ENCODE data around the gene ANKAR.
A peak's percentile ranks its signal among the peaks of the same experiment; 100 is the strongest.
"Not testable (repeated sequence)": the region's sequence is repeated elsewhere in the genome, so short reads cannot be mapped to it uniquely, and the experiment has no call there.

ANKAR gene, protein sequence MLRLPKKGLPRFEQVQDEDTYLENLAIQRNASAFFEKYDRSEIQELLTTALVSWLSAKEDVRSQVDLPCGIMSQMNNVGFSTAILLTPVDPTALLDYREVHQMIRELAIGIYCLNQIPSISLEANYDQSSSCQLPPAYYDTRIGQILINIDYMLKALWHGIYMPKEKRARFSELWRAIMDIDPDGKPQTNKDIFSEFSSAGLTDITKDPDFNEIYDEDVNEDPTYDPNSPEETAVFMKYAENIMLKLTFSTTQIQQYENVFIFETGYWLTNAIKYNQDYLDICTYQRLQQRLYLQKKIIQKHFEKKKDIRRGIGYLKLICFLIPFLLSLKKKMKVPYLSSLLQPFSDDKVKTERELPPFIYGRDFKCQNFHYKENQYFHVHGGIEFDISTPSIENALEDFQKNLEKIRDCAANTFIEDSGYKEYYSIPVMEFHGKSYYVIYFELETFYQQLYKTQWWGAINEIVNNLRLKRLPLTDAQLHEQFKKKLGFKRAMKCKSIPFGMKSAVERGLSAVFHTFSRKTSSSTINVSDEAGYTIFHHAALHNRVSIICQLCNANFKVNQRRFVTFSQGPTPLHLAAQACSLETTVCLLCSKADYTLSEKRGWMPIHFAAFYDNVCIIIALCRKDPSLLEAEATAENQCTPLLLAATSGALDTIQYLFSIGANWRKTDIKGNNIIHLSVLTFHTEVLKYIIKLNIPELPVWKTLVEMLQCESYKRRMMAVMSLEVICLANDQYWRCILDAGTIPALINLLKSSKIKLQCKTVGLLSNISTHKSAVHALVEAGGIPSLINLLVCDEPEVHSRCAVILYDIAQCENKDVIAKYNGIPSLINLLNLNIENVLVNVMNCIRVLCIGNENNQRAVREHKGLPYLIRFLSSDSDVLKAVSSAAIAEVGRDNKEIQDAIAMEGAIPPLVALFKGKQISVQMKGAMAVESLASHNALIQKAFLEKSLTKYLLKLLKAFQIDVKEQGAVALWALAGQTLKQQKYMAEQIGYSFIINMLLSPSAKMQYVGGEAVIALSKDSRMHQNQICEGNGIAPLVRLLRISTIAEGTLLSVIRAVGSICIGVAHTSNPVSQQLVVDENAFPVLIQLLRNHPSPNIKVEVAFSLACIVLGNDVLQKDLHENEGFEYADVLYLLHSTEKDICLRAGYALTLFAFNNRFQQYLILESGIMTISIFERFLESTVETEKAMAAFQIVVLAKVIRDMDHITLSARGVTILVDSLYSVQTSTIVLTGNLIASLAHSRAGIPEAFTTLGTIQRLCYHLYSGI (N-terminal part only)

DNA sequence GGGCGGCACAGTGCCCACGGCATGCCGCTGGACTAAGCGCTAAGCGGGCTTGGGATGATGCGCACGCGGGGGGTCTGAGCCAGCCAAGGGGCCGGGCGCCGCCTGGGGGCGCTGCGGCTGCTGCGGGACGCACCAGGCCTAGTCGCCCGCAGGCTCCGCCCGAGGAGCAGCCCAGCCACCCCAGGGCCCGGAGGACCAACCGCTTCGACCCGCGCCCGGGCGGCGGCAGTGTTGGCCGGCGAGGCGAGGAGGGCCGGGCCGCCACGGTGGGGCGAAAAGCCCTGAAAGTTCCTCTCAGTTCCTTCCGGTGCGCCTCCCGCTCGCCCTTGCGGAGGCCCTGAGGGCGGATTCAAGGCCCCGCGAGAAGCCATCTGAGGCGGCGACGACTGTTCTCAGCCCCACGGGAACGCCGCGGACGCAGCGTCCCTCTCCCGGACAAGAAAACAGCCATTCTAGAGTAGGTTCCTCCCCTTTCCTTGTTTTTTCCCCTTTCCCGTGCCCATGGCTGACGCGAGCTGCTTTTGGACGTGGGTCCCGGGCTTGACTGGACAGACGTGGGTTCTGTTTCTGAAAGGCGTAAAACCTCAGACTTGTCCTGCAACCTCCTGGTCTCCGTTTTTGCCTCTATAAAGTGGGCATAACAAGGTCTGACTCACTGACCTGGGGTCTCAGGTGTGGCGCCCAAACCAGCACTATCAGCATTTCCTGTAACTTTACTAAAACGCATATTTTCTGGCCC, at the start of gene ANKAR:
Gene ANKAR (plus strand): TSS at position 297 of the 739 bp plus-strand sequence. CDS start 1,821 bp downstream, outside the sequence.
- DNase-seq (ENCODE audit: low read depth, low spot score): peak; percentile 45

DNA sequence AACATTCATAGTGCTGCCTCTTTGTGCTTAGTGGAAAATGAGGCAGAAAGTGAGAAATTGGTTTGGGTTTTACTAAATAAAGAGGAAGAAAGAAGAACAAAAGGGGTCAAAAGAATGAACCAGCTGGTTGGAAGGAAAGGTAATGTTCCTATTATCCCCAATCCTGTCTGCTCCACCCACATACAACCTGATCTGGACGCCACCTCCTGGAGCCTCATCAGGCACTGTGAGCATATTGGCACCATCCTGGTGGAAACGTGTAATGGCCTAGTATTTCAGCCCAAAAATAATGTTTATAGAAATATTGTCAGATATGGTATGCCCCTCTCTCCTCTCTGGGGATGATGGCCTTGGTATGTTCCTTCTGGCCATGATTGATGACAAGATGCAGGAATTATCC, 48.8 kb upstream of the ANKAR start:
- no peak for DNase-seq (ENCODE audit: low read depth, low spot score)

DNA sequence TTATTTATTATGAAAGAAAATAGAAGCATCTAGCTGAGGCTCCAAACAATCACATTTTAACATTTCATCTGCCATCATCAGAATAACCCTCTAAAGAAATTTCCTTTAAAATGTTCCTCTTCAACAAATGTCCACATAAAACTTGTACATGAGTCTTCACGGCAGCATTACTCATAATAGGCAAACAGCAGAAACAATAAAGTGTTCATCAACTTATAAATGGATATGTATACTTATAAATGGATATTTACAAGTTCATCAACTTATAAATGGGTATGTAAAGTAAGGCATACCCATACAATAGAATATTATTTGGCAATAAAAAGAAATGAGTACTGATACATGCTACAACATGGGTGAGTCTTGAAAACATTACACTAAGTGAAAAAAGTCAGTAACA, 46.7 kb upstream of the ANKAR start:
- DNase-seq (ENCODE audit: low read depth, low spot score): no peak

DNA sequence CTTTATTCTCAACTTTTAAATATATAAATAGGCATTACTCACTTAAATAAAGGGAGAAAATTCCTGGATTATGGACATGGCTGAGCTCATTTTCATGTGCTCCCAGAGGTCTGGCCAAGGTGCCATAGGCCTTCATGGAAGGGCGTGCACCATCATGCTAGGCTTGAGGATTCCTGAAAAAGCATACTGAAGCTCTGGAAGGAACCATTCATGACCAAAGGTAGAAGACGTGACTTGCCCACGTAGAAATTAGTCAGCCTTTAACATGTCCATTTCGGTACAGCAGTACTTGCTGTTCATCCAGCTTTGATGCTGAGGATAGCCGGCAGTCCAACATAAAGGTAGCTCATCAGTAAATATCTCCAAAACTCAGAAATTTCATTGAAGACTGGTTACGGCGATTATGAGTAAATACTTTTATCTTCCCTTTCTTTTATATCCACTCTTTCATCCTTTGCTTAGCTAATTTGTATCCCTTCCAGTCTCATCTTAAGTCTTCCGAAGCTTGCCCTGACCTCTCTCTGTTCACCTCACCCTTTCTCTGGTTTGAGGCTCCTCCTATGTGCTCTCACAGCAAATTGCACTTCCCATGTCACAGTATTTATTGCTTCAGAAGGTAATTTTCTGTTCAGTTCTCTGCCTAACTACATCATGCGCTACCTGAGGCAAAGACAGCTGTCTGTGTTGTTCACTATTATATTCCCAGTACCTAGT, 45.5 kb upstream of the ANKAR start:
- no peak for DNase-seq (ENCODE audit: low read depth, low spot score)

DNA sequence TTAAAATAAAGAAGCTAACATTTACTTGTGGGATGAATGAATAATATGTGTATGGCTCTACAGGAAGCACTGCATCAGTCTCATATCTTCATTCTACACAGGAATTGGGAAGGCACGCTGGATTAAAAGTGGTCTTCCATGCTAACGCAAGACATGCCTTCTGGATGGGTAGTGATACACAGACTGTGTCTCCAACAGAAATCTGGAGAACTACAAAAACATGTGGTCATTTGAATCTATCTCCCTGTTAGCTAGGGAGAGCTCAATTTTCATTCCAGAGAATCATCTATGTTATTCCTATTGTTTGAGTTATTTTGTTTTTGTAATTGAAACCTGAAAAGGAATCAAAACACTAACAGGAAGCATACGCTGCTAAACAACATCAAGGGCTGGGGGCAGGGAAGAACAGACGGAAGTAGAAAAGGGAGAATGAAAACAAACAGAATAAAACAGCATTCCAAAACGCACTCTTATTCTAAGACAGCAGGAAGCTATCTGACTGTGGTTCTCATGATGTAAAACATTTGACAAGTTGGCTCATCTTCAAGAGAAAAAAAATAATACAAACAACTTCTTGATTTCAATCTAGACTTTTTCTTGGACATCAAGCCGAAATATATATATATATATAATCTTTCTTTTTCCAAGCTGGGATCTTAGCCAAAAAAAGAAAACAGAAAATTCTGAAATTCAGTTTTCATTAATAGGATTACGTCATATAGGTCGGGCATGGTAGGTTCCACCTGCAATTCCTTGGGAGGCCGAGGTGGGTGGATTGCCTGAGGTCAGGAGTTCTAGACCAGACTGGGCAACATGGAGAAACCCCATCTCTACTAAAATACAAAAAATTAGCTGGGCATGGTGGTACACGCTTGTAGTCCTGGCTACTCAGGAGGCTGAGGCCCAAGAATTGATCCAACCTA, 44.7 kb upstream of the ANKAR start:
- DNase-seq (ENCODE audit: low read depth, low spot score): no peak

DNA sequence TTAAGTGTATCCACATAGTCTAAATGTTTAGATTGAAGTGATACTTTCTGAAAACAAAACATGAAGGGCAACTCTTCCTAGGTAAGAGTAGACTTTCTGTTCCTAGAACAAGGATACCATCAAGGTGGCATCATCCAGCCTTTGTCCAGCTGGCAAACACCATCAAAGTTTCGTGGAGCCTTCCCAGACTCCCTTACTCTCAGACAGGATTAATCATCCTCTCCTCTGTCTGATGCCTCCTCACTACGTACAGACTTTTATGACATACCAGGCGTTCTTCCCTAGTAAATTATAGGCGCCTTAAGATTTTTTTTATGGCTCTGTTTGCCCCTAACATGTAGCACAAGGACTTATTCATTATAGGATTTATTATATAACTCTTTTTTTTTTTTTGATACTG, 42.6 kb upstream of the ANKAR start:
- DNase-seq (ENCODE audit: low read depth, low spot score): no peak

DNA sequence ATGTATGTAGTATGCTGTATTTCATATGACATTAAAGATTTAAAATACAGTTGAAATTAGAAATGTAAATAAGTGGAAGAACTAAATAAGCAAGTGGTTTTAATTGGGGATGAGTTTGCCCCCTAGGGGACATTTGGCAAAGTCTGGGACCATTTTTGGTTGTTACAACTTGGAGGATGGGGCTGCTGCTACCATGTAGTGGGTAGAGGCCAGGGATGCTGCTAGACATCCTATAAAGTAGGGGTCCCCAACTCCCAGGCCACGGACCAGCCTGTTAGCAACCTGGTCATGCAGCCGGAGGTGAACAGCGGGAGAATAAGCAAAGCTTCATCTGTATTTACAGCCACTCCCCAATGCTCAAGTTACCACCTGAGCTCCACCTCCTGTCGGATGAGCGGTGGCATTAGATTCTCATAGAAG, 41.1 kb upstream of the ANKAR start:
- DNase-seq (ENCODE audit: low read depth, low spot score): no peak

DNA sequence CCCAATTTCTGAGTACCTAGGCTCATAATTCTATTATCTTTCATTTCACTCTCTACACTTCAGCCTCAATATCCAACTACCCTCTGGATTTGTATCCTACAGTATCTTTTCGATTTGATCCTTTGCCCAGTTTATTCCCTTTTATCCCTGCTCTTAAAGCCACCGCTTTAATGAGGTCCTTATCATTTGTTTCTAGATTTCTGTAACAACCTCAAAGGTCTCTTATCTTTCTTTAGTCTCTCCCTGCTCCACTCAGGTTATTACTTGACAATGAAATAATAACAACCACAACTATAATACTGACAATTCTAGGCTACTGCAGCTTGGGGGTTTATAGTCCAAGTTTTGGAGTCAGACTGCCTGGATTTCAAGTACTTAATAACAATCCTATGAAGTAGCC, 39.1 kb upstream of the ANKAR start:
- no peak for DNase-seq (ENCODE audit: low read depth, low spot score)

DNA sequence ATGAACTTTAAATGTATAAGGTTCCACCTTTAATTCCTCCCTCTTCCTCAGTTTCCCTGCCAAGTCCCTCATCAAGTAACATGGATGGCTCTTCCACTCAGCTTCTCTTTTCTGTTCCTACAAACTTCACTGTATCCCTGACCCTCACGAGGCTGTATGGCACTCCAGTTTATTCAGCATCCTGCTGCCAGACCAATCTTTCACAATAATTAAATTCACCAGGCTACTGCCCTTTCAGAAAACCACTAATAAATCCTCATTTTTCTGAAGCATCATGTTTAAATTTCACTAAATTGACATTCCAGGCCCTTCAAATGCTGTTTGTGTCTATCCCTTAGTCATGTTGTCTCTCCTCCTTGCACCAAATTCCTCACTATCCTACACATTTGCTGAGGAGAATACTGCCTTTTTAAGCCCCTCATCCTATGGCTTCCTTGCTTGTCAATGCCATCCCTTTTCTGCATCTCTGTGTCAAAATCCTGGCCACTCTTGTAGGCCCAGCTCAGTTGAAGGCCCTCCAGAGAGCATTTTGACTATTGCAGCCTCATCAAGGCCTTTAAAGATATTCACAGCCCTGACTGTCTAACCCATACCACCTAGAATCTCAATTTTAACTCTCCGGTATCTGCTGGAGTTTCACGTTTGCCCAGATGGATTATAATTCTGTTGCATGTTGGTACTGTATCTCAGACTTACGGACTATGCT, 36.0 kb upstream of the ANKAR start:
- no peak for DNase-seq (ENCODE audit: low read depth, low spot score)

DNA sequence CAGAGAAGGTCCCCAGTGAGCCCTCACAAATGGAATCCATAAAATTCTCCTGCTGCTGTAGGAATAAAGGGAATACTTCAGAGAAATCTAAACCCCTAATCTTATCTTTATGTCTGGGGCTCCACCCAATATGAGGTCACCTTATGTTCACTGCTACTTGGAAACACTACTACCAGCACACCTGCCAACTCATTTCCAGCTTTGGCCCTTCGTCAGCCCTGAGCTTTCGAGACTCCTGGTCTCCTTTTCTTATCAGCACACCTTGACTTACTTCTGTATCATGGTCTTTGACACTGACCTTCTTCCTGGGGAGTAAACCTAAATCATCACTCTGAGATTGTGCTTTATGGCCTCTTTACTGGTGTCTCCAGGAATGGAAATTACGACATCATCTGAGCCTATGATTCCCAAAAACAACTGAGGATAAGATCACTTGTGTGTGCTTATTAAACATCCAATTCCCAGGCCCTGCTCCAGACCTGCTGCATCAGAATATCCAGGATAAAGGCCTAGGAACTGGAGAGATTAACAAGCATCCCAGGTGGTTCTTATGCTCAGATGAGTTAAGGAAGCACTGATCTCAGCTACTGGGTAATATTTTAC, 35.4 kb upstream of the ANKAR start:
- DNase-seq (ENCODE audit: low read depth, low spot score): no peak

DNA sequence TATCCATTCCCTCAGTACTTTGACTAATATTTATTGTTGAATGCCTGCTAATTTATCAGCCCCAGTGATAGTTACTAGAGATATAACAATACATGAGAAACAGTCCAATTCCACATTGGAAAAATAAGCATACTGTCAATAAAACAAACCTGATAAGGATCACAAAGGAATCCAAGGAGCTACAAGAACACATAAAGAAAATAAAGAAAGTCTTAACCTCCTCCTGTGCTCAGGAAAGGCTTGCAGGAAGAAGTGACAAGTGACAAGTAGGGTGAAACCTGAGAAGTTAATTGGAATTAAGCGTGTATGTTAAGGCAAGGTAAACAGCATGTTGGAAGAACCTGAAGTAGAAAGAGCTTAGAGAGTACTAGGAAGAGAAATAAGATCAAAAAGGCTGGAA, 33.5 kb upstream of the ANKAR start:
- no peak for DNase-seq (ENCODE audit: low read depth, low spot score)

DNA sequence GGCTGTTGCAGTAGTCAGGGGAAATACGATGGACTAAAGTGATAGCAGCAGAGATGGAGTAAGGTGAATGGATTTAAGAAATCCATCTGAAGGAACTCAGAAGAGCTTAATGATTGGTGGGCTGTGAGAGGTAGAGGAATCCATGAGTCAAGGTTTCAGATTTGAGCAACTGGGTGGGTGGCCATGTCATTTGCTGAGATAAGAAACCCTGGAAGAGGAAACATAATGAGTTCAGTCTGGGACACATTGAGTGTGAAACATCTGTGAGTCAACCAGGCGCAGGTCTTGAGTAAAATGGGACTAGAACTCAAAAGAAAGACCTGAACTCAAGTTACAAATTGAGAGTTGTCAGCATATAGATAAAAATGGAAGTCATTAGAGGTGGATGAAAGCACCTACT, 32.9 kb upstream of the ANKAR start:
- DNase-seq (ENCODE audit: low read depth, low spot score): no peak

DNA sequence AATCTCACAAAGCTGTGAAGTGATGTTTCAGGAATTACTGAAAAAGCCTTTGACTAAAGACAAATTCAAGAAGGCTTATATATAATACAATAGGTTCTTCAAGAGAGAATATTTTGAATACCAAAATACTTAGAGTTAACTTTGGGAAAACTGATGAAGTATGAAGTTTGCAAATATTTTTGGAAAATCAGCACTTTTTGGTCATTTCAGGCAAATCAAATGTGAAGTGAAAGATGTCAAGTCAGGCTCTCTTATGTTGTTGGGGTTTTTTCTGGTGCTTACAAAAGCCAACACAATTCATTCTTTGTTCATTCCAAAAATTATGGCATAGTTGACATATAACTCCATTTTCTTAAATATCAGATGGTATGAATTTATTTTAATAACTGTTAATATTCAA, 27.9 kb upstream of the ANKAR start:
- DNase-seq (ENCODE audit: low read depth, low spot score): no peak

DNA sequence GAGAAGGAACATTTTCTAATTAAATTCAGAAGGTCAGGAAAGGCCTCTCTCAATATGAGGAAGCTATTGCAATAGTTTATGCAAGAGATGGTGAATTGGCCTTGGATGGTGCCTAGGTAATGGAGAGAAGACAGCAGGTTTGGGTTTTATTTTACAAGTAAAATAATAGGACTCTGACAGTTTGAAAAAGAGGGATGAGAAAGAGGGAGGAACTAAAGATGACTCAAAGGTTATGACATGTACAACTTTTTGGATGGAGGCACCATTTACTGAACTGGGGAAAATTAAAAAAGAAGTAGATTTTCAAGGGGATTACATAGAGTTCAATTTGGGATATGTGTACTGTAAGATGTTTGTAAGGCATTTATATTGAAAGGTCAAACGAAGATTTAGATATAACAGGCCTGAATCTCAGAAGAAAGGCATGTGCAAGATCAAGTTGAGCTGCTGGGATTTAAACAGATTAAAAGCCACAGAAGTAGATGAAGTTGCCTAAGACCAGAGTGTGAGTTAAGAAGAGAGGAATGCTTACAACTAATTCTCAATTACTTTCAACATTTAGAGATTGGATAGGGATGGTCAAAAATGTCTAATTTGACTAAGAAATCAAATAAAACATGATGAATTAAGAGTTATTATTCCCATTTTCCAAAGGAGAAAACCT, 25.5 kb upstream of the ANKAR start:
- DNase-seq (ENCODE audit: low read depth, low spot score): no peak

DNA sequence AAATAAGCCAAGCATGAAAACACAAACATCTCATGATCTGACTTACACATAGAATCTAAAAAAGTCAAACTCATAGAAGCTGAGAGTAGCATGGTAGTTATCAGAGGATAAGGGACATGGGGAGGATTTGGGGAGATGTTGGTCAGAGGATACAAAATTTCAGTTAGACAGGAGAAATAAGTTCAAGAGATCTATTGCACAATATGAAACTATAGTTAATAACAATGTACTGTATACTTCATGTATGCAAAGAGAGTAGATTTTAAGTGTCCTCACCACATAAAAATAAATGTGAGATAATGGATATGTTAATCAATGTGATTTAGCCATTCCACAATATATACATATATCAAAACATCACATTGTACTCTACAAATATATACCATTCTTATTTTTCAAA, 23.2 kb upstream of the ANKAR start:
- no peak for DNase-seq (ENCODE audit: low read depth, low spot score)

DNA sequence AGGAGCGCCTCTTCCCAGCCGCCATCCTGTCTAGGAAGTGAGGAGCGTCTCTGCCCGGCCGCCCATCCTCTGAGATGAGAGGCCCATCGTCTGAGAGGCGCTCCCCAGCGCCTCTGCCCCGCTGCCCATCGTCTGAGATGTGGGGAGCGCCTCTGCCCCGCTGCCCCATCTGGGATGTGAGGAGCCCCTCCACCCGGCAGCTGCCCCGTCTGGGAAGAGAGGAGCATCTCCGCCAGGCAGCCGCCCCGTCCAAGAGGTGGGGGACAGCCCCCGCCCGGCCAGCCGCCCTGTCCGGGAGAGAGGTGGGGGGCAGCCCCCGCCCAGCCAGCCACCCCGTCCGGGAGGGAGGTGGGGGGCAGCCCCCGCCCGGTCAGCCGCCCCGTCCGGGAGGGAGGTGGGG, 21.0 kb upstream of the ANKAR start:
- DNase-seq (ENCODE audit: low read depth, low spot score): not testable (repeated sequence)

DNA sequence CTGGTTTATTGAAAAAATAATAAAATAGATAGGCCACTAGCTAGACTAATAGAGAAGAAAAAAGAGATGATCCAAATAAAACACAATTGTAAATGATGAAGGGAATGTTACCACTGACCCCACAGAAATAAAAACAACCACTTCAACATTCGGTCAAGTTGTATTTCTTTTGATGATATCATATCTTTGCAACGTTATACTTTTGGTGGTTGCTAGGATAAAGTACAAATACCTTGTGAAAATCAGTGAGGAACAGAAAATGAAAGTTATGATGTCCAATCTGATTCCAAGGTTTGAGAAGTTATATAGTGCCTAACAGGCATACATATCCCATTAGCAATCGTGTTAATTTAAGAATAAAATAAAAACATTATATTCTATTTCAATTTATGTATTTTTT, 19.8 kb upstream of the ANKAR start:
- no peak for DNase-seq (ENCODE audit: low read depth, low spot score)

DNA sequence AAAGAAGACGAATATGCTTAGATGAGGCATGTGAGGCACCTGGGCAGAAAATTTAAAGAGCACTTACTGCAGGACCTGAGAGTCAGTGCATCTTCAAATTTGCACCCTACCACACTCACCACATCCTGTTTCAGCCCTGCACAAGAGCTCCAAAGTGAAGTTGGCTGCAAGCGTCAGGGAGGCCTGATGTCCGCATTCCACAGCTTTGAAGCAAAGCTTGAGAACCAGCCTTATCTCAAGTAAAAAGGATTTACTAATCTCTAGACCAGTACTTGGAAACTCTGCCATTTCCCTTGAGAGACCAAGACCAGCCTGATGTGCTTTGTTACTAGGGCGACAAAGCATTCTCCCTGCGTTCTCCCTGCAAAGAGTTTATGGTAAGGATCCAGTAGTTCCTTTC, 16.6 kb upstream of the ANKAR start:
- DNase-seq (ENCODE audit: low read depth, low spot score): no peak

Measured in iPS DF 19.7 (cell line).